H1 (cell line): Measurements from ENCODE around the gene GOSR1. TPM values are rescaled to one million over a fixed set of nuclear protein-coding genes. Genes with fewer than 3 reads are reported as not detected.

ENCODE experiments used
- EP300 ChIP-seq, 2 experiments: IDR thresholded peaks; 1 replicate in 1 of 2; 2 replicates in 1 of 2; pipeline ENCODE4 v1.6.1; 2011 to 2012; ENCODE audit warnings: low read depth in 2 of 2, low read length in 2 of 2, mild to moderate bottlenecking in 2 of 2, borderline replicate concordance in 1 of 2, inconsistent platforms in 1 of 2, moderate library complexity in 1 of 2
- EZH2 ChIP-seq: fragments of 200-600 bp; sonication (generic); IDR thresholded peaks from 2 replicates; pipeline ENCODE4 v1.7.1; 2012; ENCODE audit warnings: low read depth, mild to moderate bottlenecking, moderate library complexity, low read length, inconsistent platforms; ENCODE audit not compliant: severe bottlenecking
- KDM1A ChIP-seq: fragments of 200-600, 300-600 bp; sonication (generic); IDR thresholded peaks from 2 replicates; pipeline ENCODE4 v1.7.1; 2016; ENCODE audit warnings: mild to moderate bottlenecking, low read length, borderline replicate concordance
- KDM4A ChIP-seq: IDR thresholded peaks from one replicate; pipeline ENCODE4 v1.7.1; 2012; ENCODE audit warnings: low read depth, mild to moderate bottlenecking, moderate library complexity, low read length, inconsistent platforms; ENCODE audit not compliant: severe bottlenecking
- PHF8 ChIP-seq: fragments of 200-600 bp; sonication (generic); conservative IDR thresholded peaks from 2 replicates; pipeline ENCODE4 v1.7.1; 2012; ENCODE audit warnings: low read depth, mild to moderate bottlenecking, inconsistent platforms, low read length, moderate library complexity
- polyA plus RNA-seq, 7 experiments: library from polyadenylated mRNA; depleted of rRNA in 3 of 7; stranded (reverse) in 5 of 7; unstranded in 2 of 7; fragments of >200 nt in 5 of 7; fragments of 200-250 nt in 2 of 7; gene quantifications; 1 replicate in 5 of 7; 2 replicates in 1 of 7; 4 replicates in 1 of 7; pipeline versions ENCODE4 v1.2.1 to v1.2.3, GENCODE V29; 2011 to 2013; ENCODE audit warnings: missing spikeins in 2 of 7, mixed read lengths in 2 of 7
- total RNA-seq: library from RNA; stranded (reverse); fragmentation: NEBNext Ultra II Directional; extraction: Animal tissue kit (Norgen Biotek cat#: 25700); gene quantifications from 2 replicates; pipeline ENCODE4 v1.2.1, GENCODE V29; 2021

GOSR1 gene
- total and polyA plus RNA-seq, 2 of the 8 experiments (the other 6 are each of a cell fraction or from before 2014, with no cell fraction given), result 9.2 to 43.3 TPM

DNA sequence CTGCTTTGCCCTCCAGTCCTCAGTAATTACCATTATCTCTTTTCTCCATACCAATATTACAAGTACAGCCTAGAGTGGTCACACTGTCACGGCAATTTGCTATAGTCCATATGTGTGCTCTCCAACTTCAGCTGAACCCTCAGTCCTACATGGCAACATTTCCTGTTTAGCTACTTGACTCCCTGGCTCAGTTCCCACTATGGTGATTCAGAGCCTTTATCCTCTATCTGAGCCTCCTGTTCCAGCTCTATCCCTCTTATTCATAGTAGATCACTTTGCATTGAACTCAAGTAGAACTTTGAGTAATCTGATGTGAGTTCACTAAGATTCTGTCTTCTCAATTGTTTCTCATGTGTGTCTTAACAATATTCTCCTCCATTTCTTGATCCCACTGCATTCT, 43.7 kb upstream of the GOSR1 start (continued):
- TF ChIP-seq EZH2 (no peak), KDM1A (no peak), KDM4A (no peak), PHF8 (no peak), EP300 (IDR thresholded peaks at IDR 0.05; ENCODE audit: borderline replicate concordance in 1 of 2, low read depth in 2 of 2, low read length in 2 of 2) (no peak)
- TF ChIP-seq, all 59 proteins: peak for 0
